ENCODE results near the gene INVS. TPM values are rescaled to one million over a fixed set of nuclear protein-coding genes. Genes with fewer than 3 reads are reported as not detected.

The INVS gene
- total and polyA plus RNA-seq, 11 donors = 2.5 to 10.4 (median 7.4) TPM

GRCh38 chr9:100084734-100085133 lies 14.3 kb upstream of the INVS start:
- Histone ChIP-seq H3K9me3 (no peaks in the 10 kb centered on the region), H3K4me3 (no peak overlapping the region), H3K27ac (no peak overlapping the region), H3K4me1 (peaks cover 0 to 60% (median 31%) of the 10 kb centered on the region in 12 donors), H3K36me3 (no peaks in the 10 kb centered on the region), H3K27me3 (no peaks in the 10 kb centered on the region)
- ATAC-seq (no peak), DNase-seq (no peak)
- intact Hi-C loops (cut with DNase I) = no loop called here
- WGBS, 4 donors = 76 to 81% (median 80%) methylated on average over 5 of the region's 5 CpGs
- TF ChIP-seq CTCF (IDR thresholded peaks at IDR 0.05) (no peak), POLR2A (IDR thresholded peaks at IDR 0.05) (no peak)

GRCh38 chr9:100086097-100086635 lies 12.9 kb upstream of the INVS start:
- 85 to 87% (median 86%) methylated on average over 3 of the region's 3 CpGs for WGBS, 4 donors
- no peaks in the 10 kb centered on the region for H3K36me3 ChIP-seq
- ATAC-seq = no peak
- peaks cover 0 to 70% (median 36%) of the 10 kb centered on the region in 12 donors for H3K4me1 ChIP-seq
- no peaks in the 10 kb centered on the region for H3K27me3 ChIP-seq
- H3K27ac ChIP-seq = no peak overlapping the region
- intact Hi-C loops (cut with DNase I) = no loop called here
- DNase-seq = no peak
- TF ChIP-seq CTCF (IDR thresholded peaks at IDR 0.05) = no peak
- no peak for TF ChIP-seq POLR2A (IDR thresholded peaks at IDR 0.05)
- no peak overlapping the region for H3K4me3 ChIP-seq
- H3K9me3 ChIP-seq = no peaks in the 10 kb centered on the region

GRCh38 chr9:100087218-100087617 lies 11.8 kb upstream of the INVS start:
- Histone ChIP-seq H3K36me3 (no peaks in the 10 kb centered on the region), H3K4me1 (peaks cover 0 to 72% (median 33%) of the 10 kb centered on the region in 12 donors), H3K27ac (no peak overlapping the region), H3K9me3 (no peaks in the 10 kb centered on the region), H3K4me3 (no peak overlapping the region), H3K27me3 (no peaks in the 10 kb centered on the region)
- intact Hi-C loops (cut with DNase I) = no loop called here
- TF ChIP-seq CTCF (IDR thresholded peaks at IDR 0.05) = no peak
- TF ChIP-seq POLR2A (IDR thresholded peaks at IDR 0.05) = no peak
- DNase-seq (no peak), ATAC-seq (peak in 1 of 4 donors; percentile 30)
- WGBS, 4 donors = 61 to 76% (median 66%) methylated on average over 1 of the region's 1 CpG

GRCh38 chr9:100088202-100088601 lies 10.8 kb upstream of the INVS start:
- H3K27me3 ChIP-seq = no peaks in the 10 kb centered on the region
- 74 to 79% (median 77%) methylated on average over 4 of the region's 4 CpGs for WGBS, 4 donors
- H3K4me3 ChIP-seq = no peak overlapping the region
- H3K36me3 ChIP-seq = no peaks in the 10 kb centered on the region
- intact Hi-C loops (cut with DNase I) = no loop called here
- DNase-seq (no peak), ATAC-seq (no peak)
- H3K27ac ChIP-seq = no peak overlapping the region
- TF ChIP-seq POLR2A (IDR thresholded peaks at IDR 0.05) = no peak
- no peak for TF ChIP-seq CTCF (IDR thresholded peaks at IDR 0.05)
- peaks cover 0 to 68% (median 30%) of the 10 kb centered on the region in 12 donors for H3K4me1 ChIP-seq
- no peaks in the 10 kb centered on the region for H3K9me3 ChIP-seq

All from heart left ventricle (tissue), 16 donors.